GM21717 (cell line): ENCODE results near the gene HK2.
A peak's percentile ranks its signal among the peaks of the same experiment; 100 is the strongest.
"Not testable (repeated sequence)": the region's sequence is repeated elsewhere in the genome, so short reads cannot be mapped to it uniquely, and the experiment has no call there.

Experiments
- ATAC-seq: cut with Tn5 transposase; IDR thresholded peaks from one replicate; pipeline ENCODE4 v1.9.1; 2021; ENCODE audit warnings: mild to moderate bottlenecking, moderate library complexity; ENCODE audit not compliant: unreplicated experiment

The HK2 gene

DNA sequence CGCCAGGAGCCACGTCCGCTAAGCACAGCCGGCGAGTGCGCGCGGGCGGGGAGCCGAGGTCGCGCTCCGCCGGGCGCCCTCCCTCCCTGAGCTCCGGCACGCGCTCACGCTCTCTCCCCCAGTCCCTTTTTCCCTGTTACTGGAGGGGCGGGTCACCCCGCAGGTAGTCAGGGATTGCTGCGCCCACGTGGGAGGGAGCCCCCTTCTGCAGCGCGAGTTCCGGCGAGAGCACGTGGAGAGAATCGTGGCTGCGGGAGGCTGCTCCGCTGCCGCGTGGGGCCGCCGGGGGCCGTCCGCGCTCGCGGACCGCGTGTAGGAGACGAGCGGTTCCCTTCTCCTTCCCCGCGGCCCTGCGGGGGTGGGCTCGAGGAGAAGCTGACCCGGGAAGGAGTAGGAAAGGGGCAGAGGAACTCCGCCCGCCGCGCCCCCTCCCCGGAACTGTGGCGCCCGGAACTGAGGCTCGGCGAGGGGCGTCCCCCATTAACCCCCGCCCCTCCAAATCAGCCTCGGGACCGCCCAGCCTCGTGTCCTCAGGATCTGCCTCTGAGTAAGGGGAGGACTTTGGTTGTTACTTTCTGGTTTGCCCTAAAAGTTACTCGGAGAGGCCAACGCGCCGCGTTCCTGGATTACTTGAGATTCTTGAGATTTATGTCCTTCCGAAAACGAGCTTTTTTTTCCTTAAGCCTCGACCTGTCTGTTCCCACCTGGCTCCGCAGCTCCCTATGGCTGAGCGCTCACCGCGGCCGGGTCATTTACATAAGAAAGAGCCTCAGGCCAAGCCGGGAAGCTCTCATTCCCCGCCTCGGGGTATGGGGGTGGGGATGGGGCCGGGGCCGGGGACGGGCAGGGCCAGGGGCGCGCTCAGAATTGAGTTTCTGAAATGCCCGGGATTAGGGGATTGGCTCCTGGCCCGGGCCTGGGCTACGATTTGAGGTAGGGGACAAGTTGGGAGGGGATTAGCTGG lies 1.1 kb downstream of the HK2 start:
- ATAC-seq: peak; percentile 46

DNA sequence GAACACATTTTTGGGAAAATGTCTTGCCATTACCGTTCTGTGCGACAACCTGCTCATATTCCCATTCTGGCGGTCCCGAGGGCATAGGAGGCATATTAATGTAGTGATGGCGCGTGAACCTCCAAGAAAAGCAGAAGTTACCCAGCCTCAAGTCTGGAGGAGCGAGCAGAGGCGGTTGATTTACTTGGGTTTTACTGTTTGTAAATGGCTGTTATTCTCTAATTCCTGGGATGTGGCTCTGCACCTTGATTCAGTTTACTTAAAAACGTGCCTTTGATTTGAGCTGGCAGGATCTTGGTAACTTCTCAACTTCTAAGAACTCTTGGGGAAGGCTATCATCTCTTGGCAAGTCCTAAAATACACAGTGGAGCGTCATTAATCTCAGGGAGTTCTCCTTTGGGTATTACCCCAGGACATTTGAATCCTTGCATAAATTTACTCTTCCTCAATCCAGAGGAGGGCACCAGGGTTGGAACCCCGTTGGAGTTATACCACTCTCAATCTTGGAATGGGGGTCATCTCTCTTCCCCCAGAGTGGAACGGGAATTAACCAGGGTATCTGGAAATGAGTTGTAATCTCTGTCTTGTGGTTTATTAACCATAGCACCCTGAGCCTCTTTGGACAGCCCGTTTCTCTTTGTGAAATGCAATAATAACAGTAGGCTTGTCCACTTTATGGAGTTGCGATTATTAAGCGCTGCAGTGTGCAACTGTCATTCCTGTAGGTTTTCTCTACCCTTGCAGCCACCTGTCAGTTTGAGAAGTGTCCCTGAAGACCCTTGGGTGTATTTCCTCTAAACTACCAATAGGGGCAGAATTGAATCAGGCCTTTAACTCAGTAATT lies 2.1 kb downstream of the HK2 start:
- no peak for ATAC-seq

DNA sequence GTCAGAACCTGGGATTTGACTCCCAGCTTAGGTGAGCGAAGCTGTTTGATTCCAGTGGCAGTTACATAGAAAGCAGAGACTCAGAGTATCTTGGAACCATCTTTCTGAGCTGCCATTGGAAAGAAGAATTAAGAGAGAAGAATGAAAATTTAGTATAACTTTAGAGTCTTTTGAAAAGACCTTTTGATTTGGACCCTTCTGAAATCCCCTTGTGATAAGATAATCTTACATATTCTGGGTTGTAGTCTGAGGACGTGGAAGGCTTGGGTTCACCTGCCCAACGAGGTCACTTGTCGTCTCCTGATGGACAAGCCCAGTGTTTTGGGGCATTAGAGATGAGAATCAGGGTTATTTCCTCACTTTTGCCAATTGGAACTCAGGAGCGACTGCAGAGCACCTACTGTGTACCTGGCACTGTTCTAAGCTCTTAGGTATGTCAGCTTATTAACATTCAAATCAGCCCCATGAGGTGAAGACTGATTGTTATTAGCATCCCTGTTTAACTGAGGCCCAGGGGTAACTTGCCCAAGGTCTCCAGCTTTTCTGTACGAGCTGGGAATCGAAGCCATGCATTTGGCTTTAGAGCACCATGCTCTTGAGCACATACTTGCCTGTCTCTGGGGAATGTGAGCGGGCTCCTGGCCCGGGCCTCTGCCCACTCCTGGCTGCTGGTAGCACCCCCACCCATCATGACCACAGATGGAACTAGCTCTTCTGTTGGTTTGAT lies 2.9 kb downstream of the HK2 start:
- ATAC-seq: no peak

DNA sequence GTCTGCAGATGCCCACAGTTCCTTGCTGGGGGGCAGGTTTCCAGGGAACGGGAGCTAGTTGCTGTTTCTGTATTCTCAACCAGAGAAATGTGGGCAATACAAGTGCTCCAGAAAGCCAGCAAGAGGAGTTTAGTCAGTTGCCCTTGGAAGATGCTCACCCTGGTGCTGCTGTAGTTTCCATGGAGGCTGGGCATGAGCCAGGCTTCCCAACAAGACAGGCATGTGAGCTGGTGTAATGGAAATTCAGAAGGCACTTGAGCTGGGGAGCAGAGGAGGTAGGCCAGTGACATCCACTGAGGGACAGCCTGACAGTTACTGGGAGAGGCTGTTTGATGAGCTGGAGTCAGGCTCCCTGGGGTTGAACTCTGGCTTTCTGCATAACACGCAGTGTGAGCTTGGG lies 7.7 kb downstream of the HK2 start:
- ATAC-seq: no peak

DNA sequence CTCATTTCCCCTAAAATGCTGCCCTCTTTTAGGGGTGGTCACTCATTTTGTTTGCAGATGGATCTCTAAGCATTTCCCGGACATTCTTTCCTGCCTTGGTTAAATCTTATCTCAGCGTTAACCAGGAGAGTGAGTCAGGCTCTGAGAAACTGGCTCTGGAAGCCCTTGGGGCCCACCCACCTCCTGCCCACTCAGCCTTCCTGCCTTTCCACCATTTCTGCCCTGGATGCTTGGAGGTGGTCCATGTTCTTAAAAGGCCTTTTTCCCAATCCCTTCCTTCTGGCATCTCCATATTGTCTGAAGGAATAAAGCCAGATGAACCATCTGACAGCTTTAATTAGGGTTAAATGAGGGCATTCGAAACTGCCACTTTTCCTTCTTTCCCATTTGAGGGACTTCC lies 9.5 kb downstream of the HK2 start:
- ATAC-seq: no peak

DNA sequence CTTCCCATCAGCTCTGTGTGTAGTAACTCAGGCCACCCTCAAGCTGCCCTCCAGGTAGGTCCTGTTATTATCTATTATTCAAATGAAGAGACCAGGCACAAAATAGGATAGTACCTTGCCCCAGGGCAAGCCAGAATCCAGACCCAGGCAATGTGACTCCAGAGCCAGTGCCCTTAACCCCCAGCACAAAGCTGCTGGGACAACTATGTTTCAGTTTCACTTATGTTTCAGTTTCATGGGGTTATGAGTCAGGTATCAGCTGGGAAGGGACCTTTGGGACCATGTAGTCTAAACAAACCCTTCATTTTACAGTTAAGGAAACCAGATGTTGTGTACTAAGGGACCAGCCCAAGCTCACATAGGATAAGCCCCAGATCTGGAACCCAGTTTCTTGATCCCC lies 10.0 kb downstream of the HK2 start:
- ATAC-seq: peak; percentile 88

DNA sequence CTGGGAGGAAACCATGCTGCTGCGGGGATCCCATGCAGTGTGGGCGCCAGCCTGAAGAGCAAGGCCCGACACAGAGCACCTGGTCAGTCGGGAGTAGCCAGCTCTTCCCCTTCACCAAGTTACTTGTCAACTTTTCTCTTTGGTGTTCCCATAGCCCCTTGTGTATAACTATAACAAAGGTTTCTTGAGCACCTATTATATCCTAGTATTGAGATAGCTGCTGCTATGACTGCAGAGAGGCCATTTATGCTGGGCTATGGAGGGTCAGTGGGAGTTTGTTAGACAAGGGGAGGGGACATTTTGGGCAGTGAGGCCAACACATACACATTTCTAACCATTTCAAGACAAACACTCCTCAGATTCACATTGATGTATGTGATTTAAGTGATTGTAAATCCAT lies 10.8 kb downstream of the HK2 start:
- no peak for ATAC-seq

DNA sequence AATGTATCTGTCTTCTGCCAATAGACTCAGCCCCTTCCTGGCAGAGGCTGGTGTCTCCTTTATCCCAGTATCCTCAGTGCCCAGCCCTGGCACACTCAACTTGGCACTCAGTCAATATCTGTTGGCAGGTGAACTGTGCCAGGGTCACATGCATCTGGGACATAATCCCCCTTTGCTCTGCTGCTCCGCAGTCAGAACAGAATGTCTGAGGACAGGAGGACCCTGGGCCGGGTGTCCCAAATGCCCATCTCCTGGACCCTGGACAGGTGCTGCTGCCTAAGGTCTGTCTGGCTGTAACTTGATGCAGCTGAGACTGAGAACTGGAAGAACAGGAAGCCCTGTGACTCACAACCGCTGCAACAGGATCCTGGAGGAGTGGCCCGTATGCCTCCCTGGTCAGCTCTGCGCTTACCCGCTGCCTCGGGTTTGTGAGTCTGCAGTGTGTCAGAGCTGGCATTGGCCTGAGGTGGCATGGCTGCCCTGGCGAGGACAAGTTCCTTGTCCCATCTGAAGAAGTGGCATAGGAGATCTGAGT lies 11.4 kb downstream of the HK2 start:
- ATAC-seq: no peak

DNA sequence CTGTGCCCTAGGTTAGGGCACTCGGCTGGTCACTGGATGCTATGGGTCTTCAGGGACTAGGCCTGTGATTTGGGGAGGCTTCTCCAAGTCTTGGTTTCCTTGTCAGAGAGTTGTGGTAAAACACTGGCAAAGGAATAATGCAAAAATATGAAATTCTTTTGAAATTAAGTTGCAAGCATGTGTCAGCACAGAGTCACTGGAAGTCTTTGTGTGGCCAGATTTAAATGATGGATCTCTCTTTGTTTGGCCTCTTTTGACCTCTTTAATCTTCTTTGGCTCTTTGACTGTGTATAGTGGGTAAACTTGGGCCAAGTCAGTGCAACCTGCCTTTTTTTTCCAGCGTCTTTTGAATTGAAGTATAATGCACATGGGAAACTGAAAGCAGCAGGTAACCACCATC lies 12.1 kb downstream of the HK2 start:
- ATAC-seq: no peak

DNA sequence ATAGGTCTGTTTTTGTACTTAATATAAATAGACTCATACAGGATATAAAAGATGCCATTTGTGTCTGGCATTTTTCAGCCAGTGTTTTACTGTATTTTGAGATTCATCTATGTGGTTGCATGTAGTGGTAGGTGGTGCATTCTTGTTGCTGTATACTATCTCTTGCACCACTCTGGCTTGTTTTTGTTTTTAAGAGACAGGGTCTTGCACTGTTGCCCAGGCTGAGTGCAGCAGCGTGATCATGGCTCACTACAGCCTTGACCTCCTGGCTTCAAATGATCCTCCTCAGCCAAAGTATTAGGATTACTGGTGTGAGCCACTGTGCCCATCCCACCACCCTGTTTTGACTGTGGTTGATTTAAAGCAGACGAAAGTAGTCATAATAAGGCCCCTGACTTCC lies 12.6 kb downstream of the HK2 start:
- no peak for ATAC-seq

DNA sequence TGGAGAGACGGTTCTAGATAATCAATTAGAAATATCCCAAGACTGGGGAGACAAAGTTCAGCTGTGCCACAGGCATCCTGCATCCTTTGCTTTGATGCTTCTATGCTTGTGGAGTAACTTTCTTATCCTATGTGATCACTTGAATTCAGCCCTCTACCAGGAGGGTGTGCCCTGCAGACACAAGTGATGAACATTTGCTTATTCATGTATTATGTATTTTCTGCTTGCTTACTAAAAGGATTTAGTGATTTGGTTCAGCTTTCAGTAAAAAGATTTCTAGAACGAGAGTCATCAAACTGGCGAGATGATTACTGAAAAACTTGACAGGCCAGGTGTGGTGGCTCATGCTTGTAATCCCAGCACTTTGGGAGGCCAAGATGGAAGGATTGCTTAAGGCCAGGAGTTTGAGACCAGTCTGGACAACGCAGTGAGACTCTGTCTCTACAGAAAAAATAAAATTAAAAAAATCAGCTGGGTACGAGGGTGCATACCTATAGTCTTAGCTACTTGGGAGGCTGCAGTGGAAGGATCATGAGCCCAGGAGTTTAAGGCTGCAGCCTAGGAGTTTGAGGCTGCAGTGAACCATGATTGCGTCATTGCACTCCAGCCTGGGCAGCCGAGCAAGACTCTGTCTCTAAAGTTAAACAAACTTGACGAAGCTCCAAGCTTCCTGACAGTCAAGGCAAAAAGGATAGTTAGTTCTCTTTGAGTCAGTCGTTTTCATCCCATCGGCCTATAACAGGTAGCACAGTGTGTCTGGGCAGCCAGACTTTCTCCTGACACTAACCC lies 13.3 kb downstream of the HK2 start:
- no peak for ATAC-seq

DNA sequence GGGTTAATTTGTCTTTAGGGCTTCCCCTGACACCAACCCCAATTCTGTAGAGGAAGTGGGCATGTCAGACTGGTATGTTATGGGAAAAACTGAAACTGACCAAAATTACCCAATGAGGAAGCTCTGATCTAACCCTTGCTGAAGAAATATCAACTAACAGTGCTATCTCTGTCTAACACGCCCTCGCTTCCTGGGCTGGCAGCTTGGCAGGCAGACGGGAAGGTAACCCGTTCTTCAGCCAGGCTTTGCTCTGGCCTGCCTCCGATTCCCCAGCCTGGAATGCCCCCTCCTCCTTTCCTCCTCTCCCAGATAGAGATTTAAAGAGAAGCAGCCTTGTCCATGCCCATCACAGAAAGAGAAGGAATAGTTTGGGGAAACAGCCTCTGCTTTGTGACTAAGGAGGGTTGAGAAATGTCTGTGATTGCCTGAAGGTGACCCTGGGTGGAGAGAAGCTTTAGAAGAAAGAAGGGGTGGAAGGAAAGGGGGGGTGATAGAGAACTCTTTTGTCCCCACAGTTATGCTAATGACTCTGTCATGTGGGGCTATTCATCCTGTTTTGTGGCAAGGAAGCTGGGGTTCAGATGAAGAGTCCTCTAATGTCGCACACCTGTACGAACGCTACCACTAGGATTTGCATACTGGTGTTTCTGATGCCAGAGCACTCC lies 15.4 kb downstream of the HK2 start:
- ATAC-seq: peak; percentile 83

DNA sequence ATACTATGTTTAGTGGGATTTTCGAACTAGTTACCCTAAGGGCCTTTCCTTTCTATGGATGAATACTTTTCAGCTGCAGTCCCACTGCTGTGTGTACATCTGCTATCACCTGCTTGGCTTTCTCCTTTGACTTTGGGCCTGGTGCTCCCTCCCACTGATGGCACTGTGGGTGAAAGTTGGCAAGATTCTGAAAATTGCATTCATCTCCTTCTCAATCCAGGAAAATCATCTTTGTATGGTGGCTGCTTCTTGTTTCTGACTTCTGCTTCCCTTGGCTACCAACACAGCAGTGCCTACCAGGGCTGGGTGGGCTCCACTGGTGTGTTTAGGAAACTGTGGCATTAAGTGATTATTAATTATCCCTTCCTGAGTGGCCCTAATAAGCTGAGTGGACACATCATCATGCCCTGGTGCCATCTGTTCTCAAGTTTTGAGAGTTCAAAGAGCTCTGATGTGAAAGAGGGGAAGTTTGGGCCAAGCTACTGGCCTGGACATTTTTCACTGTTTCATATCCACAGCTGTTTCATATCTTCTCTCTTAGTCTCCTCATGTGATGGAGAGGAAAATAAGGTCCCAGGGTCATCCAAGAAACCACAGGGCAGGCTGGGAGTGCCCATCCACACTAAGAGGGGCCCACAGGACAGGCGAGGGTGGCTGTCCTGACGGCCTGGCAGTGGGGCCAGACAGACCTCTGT lies 16.7 kb downstream of the HK2 start:
- ATAC-seq: no peak

DNA sequence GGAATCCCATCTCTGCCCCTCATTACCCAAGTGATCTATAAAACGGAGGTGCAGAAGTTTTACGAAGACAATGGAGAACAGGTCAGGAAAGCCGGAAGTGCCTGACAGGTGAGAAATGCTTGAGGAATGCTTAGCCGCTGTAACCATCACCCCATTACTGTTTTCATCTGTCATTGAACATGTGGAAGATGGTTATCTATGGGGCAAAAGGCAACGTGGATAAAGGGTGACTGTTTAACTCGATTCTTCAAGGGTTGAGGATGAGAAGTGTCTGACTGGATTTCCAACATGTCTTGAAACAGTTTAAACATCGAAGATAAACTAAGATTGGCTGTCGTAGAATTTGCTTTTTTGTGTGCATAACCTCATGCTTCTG lies 17.3 kb downstream of the HK2 start:
- ATAC-seq: no peak

DNA sequence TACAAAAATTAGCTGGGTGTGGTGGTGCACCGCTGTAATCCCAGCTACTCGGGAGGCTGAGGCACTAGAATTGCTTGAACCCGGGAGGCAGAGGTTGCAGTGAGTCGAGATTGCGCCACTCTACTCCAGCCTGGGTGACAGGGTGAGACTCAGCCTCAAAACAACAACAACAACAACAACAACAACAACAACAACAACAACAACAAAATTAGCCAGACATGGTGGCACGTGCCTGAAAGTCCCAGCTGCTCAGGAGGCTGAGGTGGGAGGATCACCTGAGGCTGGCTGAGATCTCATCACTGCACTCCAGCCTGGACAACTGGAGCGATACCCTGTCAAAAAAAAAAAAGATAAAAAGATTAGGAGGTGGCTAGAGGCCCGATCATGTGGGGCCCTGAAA lies 19.4 kb downstream of the HK2 start:
- ATAC-seq: not testable (repeated sequence)

DNA sequence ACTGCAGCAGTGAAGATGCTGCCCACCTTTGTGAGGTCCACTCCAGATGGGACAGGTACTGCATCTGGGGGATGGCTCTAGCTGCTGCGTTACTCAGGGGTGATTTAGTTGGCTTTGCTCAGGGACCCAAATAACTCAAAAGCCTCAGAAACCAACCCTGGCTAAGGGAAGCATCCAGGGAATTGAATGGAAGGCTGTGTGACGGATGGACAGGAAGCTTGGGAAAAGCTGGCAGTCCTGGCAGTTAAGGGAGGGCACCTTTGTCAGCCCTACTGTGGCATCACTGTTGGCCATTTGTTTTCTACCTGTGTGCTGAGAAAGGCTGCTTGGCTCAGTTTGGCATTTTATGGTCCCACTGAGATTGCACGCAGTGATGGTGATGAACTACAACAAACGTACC lies 20.5 kb downstream of the HK2 start:
- ATAC-seq: no peak

DNA sequence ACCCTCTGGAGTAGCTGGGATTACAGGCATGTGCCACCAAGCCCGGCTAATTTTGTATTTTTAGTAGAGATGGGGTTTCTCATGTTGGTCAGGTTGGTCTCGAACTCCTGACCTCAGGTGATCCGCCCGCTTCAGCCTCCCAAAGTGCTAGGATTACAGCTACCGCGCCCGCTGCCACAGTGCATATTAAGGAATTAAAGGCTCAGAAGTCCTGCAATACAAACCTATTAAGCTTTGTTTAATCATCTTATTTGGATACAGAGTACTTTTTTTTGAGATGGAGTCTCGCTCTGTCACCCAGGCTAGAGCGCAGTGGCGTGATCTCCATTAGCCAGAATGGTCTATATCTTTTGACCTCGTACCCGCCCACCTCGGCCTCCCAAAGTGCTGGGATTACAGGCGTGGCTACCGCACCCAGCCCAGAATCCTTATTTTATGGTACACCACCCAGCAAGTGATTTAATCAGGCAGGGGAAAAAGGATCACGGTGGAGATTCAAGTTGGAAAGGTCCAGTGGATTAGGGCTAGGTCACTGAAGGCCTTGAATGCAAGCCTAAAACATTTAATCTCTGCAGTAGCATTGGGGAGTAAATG lies 21.3 kb downstream of the HK2 start:
- not testable (repeated sequence) for ATAC-seq

DNA sequence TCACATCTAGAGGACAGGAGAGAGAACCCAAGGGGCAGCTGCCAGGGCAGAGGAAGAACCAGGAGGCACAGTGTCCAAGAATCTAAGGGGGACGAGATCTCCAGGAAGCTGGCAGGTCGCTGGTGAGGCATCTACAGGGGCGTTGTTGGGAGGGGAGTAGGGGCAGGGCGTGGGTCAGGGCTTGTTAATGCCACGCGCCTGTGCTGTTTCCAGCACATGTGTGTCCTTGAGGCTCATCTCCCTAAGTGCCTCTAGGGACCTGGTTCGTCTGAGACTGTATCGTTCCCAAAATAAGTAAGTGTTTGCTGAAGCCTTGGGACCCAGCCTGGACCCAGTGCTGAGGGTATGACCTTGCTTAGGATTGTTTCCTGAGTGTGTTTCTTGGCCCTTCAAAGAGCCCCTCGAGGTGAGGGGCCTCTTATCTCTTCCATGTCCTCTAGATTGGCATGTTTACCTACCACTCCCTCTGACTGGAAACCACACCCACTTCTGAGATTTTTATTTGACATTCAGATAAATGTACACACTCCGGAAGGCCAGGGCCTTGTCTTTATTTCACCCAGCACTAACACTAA lies 22.2 kb downstream of the HK2 start:
- ATAC-seq: no peak
